HFFc6 (cell line): ENCODE measurements around the gene RPUSD2. TPM values are rescaled to one million over a fixed set of nuclear protein-coding genes. Genes with fewer than 3 reads are reported as not detected.

Source experiments
- DNase-seq: peaks from one replicate; pipeline ENCODE4 v3.0.0-alpha.2; 2018
- H3K27ac Mint-ChIP-seq: 2 replicates; pipeline ENCODE4 v1.8.0; 2020; ENCODE audit warnings: mild to moderate bottlenecking, mixed read lengths
- H3K27me3 Mint-ChIP-seq: 2 replicates; pipeline ENCODE4 v1.8.0; 2021; ENCODE audit warnings: mild to moderate bottlenecking, moderate library complexity, mixed read lengths; ENCODE audit not compliant: insufficient read depth
- H3K36me3 Mint-ChIP-seq: 2 replicates; pipeline ENCODE4 v1.8.0; 2021; ENCODE audit warnings: low read depth, mixed read lengths
- H3K4me1 Mint-ChIP-seq: 2 replicates; pipeline ENCODE4 v1.8.0; 2020; ENCODE audit warnings: low read depth, mixed read lengths
- H3K4me3 Mint-ChIP-seq: 2 replicates; pipeline ENCODE4 v1.8.0; 2020; ENCODE audit warnings: mild to moderate bottlenecking, moderate library complexity, mixed read lengths
- H3K9me3 Mint-ChIP-seq: 2 replicates; pipeline ENCODE4 v1.8.0; 2020; ENCODE audit warnings: mild to moderate bottlenecking, mixed read lengths
- CTCF ChIP-seq: fragments of 200-600 bp; sonication (generic); IDR thresholded peaks from 2 replicates; pipeline ENCODE4 v1.5.0; 2021; ENCODE audit warnings: antibody characterized with exemption, mild to moderate bottlenecking
- total RNA-seq, 6 experiments: library from RNA; stranded (reverse); fragmentation: NEBNext Ultra II Directional; extraction: Animal tissue kit (Norgen Biotek cat#: 25700); gene quantifications; 2 replicates in 1 of 6; 3 replicates in 5 of 6; pipeline ENCODE4 v1.2.3, GENCODE V29; 2021

The RPUSD2 gene
- total RNA-seq, 6 experiments from 2014 or later = 10.3 to 13.7 (median 11.9) TPM

- Mint-ChIP-seq H3K4me1 (no peaks in the 10 kb centered on the region), H3K9me3 (no peaks in the 10 kb centered on the region), H3K27me3 (peaks cover 3% of the 10 kb centered on the region), H3K27ac (no peak overlapping the region), H3K36me3 (peaks cover 11% of the 10 kb centered on the region), H3K4me3 (no peak overlapping the region)
- TF ChIP-seq CTCF = no peak
- no peak for DNase-seq
These were observed 13.2 kb upstream of the RPUSD2 start for GRCh38 chr15:40555876-40556275.

GRCh38 chr15:40558952-40559742 lies 10.0 kb upstream of the RPUSD2 start:
- H3K4me3 Mint-ChIP-seq = no peak overlapping the region
- no peak for DNase-seq
- no peak for TF ChIP-seq CTCF
- peaks cover 11% of the 10 kb centered on the region; the same call in 1 of the 2 replicates for H3K36me3 Mint-ChIP-seq
- H3K4me1 Mint-ChIP-seq = peaks cover 11% of the 10 kb centered on the region
- no peaks in the 10 kb centered on the region for H3K9me3 Mint-ChIP-seq
- H3K27me3 Mint-ChIP-seq = peaks cover 3% of the 10 kb centered on the region; the same call in 1 of the 2 replicates
- H3K27ac Mint-ChIP-seq = no peak overlapping the region

- no peaks in the 10 kb centered on the region for H3K9me3 Mint-ChIP-seq
- no peak for TF ChIP-seq CTCF
- no peaks in the 10 kb centered on the region for H3K36me3 Mint-ChIP-seq
- H3K4me1 Mint-ChIP-seq = peaks cover 24% of the 10 kb centered on the region
- no peak for DNase-seq
- H3K27me3 Mint-ChIP-seq = peaks cover 9% of the 10 kb centered on the region; the same call in 1 of the 2 replicates
- no peak overlapping the region for H3K4me3 Mint-ChIP-seq
- no peak overlapping the region for H3K27ac Mint-ChIP-seq
These were observed 6.4 kb upstream of the RPUSD2 start for GRCh38 chr15:40562691-40563090.

- H3K27me3 Mint-ChIP-seq = peaks cover 9% of the 10 kb centered on the region; the same call in 1 of the 2 replicates
- no peak for TF ChIP-seq CTCF
- H3K27ac Mint-ChIP-seq = peak overlapping the region; percentile 98
- no peaks in the 10 kb centered on the region for H3K9me3 Mint-ChIP-seq
- peaks cover 25% of the 10 kb centered on the region for H3K4me1 Mint-ChIP-seq
- DNase-seq = no peak
- H3K36me3 Mint-ChIP-seq = no peaks in the 10 kb centered on the region
- H3K4me3 Mint-ChIP-seq = peak overlapping the region; percentile 98
These were observed 5.7 kb upstream of the RPUSD2 start for GRCh38 chr15:40563426-40563825.

GRCh38 chr15:40564591-40565332 lies 4.3 kb upstream of the RPUSD2 start, which contains the start of gene CCDC32:
CCDC32 (minus strand) TSS chr15:40565042; CDS start chr15:40563015, 2,027 bp downstream.
- Mint-ChIP-seq H3K27me3 (peaks cover 6% of the 10 kb centered on the region; the same call in 1 of the 2 replicates), H3K36me3 (no peaks in the 10 kb centered on the region), H3K4me3 (peak within 1 kb of the TSS; percentile 98), H3K9me3 (no peaks in the 10 kb centered on the region), H3K4me1 (peaks cover 33% of the 10 kb centered on the region), H3K27ac (peak within 1 kb of the TSS; percentile 98)
- DNase-seq = peak; percentile 99
- no peak for TF ChIP-seq CTCF
